Lower leg skin (tissue), 4 donors: ENCODE results near the gene ABHD12. TPM values are rescaled to one million over a fixed set of nuclear protein-coding genes. Genes with fewer than 3 reads are reported as not detected.

Source experiments
- DNase-seq, 2 donors: peaks; one replicate each; pipeline ENCODE4 v3.0.0-alpha.2; 2019; ENCODE audit warnings: low spot score in 2 of 2
- H3K4me3 ChIP-seq: fragments of 200-600 bp; sonication (generic); 2 replicates; pipeline ENCODE4 v1.5.1; 2017; ENCODE audit warnings: mild to moderate bottlenecking, low read depth; ENCODE audit not compliant: poor library complexity, severe bottlenecking
- POLR2A ChIP-seq, 2 donors: fragments of 450-650 bp; IDR thresholded peaks; one replicate each; pipeline ENCODE4 v1.6.1; 2016 to 2017; ENCODE audit warnings: antibody characterized with exemption in 2 of 2, mild to moderate bottlenecking in 1 of 2, moderate library complexity in 1 of 2
- WGBS, 2 donors: methylation state at CpG; one replicate each; pipeline ENCODE4 v1.1.5; 2018; 5-methylcytosine and 5-hydroxymethylcytosine counted together
- intact Hi-C: fragments of 100-400 bp; cut with DNase I; formaldehyde crosslinking; loops from one replicate; pipeline ENCODE4 v1.15.0; 2023; ENCODE audit warnings: low total_unique reads
- total RNA-seq, 4 donors: library from RNA; depleted of rRNA; stranded (reverse); fragments of >200 nt; gene quantifications; one replicate each; pipeline ENCODE4 v1.1.0, GENCODE V29; 2016
- TF ChIP-seq, protein P1 (sequence below), 3 donors: fragments of 450-650 bp; IDR thresholded peaks; one replicate each; pipeline ENCODE4 v1.5.1; 2016; ENCODE audit warnings: antibody characterized with exemption in 3 of 3, mild to moderate bottlenecking in 3 of 3, moderate library complexity in 2 of 3

ABHD12 gene
- total RNA-seq, 4 donors from 2014 or later, result 51.7 to 121 (median 103) TPM

DNA sequence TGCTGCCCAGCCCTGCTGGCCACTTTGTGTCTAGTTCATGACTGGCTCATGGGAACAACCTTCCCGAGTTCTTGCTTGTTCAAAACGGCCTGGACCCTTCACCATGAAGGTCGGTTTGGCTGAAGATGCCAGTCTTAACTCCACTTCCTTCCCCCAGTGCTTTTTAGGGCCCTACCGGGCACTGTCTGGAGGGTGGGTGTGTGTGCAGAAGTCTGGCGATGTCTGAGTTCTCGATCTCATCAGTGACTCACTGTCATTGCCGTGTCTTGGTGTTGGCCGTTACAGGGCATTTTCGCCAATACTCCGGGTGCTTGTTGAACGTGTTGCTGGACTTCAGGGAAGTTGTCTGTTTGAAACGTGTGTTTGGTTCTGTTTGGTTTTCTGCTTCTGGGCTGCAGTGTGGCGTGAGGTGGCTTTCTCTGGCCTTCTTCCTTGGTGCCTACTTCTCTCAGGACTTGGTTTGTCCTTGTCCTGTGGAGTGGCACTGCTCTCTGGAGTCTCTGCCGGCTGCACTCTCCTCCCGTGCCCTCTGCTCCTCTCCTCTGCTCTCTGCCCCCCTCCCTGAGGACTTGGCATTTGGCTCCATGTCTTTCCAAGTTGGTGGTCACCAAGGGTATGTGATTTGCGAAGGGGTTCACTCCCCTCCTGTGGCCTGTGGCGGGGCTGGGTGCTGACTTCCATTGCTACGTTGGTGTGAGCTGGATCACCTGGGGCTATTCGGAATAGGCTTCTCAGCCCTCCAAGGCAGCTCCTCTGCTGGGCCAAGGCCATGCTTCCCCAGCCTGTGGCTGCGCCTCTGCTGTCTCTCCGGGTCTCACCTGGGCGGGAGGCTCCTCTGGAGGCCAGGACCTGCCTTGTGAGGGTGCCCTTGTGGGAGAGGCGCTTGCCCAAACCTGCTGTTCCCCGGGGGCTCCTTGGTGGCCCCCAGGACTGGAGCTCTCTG is 104.5 kb downstream of the ABHD12 start:
- peak in 1 of 2 donors; percentile 79 for DNase-seq
- intact Hi-C loops, result no loop called here
- H3K4me3 ChIP-seq, result no peak overlapping the region
- TF ChIP-seq, protein P1, sequence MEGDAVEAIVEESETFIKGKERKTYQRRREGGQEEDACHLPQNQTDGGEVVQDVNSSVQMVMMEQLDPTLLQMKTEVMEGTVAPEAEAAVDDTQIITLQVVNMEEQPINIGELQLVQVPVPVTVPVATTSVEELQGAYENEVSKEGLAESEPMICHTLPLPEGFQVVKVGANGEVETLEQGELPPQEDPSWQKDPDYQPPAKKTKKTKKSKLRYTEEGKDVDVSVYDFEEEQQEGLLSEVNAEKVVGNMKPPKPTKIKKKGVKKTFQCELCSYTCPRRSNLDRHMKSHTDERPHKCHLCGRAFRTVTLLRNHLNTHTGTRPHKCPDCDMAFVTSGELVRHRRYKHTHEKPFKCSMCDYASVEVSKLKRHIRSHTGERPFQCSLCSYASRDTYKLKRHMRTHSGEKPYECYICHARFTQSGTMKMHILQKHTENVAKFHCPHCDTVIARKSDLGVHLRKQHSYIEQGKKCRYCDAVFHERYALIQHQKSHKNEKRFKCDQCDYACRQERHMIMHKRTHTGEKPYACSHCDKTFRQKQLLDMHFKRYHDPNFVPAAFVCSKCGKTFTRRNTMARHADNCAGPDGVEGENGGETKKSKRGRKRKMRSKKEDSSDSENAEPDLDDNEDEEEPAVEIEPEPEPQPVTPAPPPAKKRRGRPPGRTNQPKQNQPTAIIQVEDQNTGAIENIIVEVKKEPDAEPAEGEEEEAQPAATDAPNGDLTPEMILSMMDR (IDR thresholded peaks at IDR 0.05), result no peak
- TF ChIP-seq POLR2A (IDR thresholded peaks at IDR 0.05), result no peak
- WGBS, 2 donors, result 85 to 87% methylated on average over 24 of the region's 24 CpGs

DNA sequence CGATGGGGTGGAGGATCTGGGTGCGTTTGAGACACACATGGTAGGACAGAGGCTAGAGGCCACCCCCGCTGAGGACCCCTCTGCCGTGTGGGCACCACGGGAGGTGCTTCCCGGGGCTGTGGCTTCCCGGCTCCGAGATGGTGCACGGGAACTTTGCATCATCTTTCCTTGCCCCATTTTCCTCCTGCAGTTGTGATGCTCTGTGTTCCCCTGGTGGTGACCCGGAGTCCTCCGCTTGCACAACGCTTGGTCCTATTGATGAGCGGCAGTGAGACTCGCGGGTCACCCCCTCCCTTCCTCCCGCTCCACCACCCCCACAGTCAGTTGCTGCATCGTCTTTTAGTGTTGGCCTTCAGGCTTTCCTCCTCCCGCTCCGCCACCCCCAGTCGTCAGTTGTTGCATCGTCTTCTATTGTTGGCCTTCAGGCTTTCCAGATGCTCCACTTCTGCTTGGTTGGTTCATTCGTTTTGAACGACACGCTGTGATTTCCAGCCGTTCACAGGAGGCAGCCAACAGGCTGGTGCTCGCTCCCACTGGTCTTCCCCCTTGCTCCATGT is 105.5 kb downstream of the ABHD12 start:
- TF ChIP-seq, protein P1 (IDR thresholded peaks at IDR 0.05), result no peak
- no peak for TF ChIP-seq POLR2A (IDR thresholded peaks at IDR 0.05)
- WGBS, 2 donors, result 85% methylated on average over 26 of the region's 26 CpGs
- intact Hi-C loops, result no loop called here
- no peak overlapping the region for H3K4me3 ChIP-seq
- DNase-seq, result peak in 1 of 2 donors; percentile 63

DNA sequence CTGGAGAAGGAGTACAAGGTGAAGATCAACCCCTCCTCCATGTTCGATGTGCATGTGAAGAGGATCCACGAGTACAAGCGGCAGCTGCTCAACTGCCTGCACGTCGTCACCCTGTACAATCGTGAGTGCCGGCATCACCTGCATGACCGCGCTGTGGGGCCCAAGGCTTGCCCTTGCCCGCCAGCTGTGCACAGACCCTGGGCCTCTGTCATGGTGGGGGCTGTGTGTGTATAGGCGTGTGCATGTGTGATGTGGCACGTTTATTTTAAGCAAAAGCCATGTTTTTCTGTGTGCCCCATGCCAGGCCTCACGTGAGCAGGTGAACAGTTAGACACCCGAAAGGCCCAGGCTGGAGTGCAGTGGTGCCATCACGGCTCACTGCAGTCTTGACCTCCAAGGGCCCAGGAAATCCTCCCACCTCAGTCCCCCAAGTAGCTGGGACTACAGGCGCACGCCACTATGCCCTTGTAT is 106.5 kb downstream of the ABHD12 start:
- intact Hi-C loops, result no loop called here
- no peak overlapping the region for H3K4me3 ChIP-seq
- peak in 1 of 2 donors; percentile 76 for DNase-seq
- 94 to 96% methylated on average over 17 of the region's 17 CpGs for whole genome bisulfite sequencing, 2 donors
- no peak for TF ChIP-seq POLR2A (IDR thresholded peaks at IDR 0.05)
- TF ChIP-seq, protein P1 (IDR thresholded peaks at IDR 0.05), result no peak

DNA sequence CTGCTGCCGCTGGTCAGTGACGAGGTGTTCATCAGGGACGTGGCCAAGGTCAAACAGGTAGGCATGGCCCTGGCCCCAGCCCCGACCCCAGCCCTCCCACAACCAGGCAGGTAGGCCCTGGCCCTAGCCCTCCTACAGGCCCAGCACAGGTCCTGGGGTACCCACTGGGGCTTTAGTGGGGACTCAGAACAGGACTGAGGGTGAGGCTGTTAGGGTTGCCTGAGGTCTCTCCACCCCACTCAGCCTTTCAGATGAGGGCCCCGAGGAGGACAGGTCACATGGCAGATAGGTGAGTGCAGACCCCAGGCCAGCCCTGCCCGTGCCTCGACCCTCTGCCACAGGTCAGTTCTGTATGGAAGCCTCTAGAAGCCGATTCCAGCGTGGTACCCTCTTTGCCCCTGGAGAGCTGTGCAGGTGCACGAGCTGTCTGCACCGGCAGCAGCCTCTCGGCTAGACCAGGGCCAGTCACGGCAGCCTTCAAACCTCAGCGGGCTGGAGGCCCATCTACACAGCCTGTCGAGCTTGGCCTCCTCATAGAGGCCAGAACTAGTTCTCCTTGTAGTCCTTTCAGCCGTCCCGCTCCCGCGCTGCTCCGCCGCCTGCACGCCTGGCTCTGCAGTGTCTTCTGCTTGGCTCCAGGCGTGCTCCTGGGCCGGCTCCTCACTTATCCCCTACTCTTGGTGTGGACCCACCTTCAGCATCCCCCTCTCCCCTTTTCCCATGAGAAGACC is 107.2 kb downstream of the ABHD12 start:
- intact Hi-C loops, result no loop called here
- 93 to 96% methylated on average over 22 of the region's 24 CpGs for WGBS, 2 donors
- no peak overlapping the region for H3K4me3 ChIP-seq
- DNase-seq, result peak in 1 of 2 donors; percentile 75
- no peak for TF ChIP-seq POLR2A (IDR thresholded peaks at IDR 0.05)

DNA sequence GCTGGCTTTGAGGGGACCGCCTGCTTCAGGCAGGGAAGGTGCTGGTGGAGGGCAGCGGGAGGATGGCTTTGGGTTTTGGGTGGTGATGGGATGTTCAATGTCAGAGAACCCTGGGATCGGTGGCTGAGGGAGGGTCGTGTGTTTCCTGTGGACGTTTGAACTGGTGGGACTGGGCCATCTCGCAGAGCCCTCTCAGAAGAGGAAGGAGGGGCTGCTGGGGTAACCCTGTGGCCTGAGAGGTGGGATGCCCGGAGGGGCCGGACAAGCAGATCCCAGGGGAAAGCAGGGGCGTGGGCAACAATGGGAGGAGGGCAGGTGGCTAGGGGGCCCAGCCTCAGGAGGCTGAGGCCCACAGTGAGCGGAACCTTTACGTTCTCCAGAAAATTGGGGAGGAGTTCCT is 107.8 kb downstream of the ABHD12 start:
- no peak for TF ChIP-seq POLR2A (IDR thresholded peaks at IDR 0.05)
- TF ChIP-seq, protein P1 (IDR thresholded peaks at IDR 0.05), result no peak
- no peak overlapping the region for H3K4me3 ChIP-seq
- peak in 1 of 2 donors; percentile 70 for DNase-seq
- WGBS, 2 donors, result 89 to 94% methylated on average over 11 of the region's 11 CpGs
- intact Hi-C loops, result no loop called here
